ENCODE results near the gene CEP112. TPM values are rescaled to one million over a fixed set of nuclear protein-coding genes. Genes with fewer than 3 reads are reported as not detected.

Gene CEP112
- total RNA-seq, 1 donor from 2014 or later: 21.8 TPM

- Mint-ChIP-seq H3K4me1 (ENCODE audit: low read depth) (peaks cover 16% of the 10 kb centered on the region), H3K27ac (ENCODE audit: unreplicated experiment) (no peak overlapping the region), H3K27me3 (ENCODE audit: low read depth) (no peaks in the 10 kb centered on the region), H3K36me3 (ENCODE audit: low read depth) (peaks cover 7% of the 10 kb centered on the region), H3K9me3 (ENCODE audit: low read depth) (peaks cover 11% of the 10 kb centered on the region), H3K4me3 (ENCODE audit: unreplicated experiment) (no peak overlapping the region)
- DNase-seq (ENCODE audit: low spot score): no peak
- no peak for TF ChIP-seq CTCF (IDR thresholded peaks at IDR 0.05)
Measured at GRCh38 chr17:65727832-65728231, 464.1 kb downstream of the CEP112 start.

GRCh38 chr17:65727246-65727645, 464.7 kb downstream of the CEP112 start:
- peaks cover 17% of the 10 kb centered on the region for H3K4me1 Mint-ChIP-seq (ENCODE audit: low read depth)
- TF ChIP-seq CTCF (IDR thresholded peaks at IDR 0.05): no peak
- H3K27ac Mint-ChIP-seq (ENCODE audit: unreplicated experiment): no peak overlapping the region
- H3K4me3 Mint-ChIP-seq (ENCODE audit: unreplicated experiment): no peak overlapping the region
- DNase-seq (ENCODE audit: low spot score): no peak
- H3K36me3 Mint-ChIP-seq (ENCODE audit: low read depth): peaks cover 7% of the 10 kb centered on the region
- no peaks in the 10 kb centered on the region for H3K27me3 Mint-ChIP-seq (ENCODE audit: low read depth)
- peaks cover 11% of the 10 kb centered on the region for H3K9me3 Mint-ChIP-seq (ENCODE audit: low read depth)

- no peak for DNase-seq (ENCODE audit: low spot score)
- Mint-ChIP-seq H3K27ac (ENCODE audit: unreplicated experiment) (no peak overlapping the region), H3K4me1 (ENCODE audit: low read depth) (peaks cover 13% of the 10 kb centered on the region), H3K27me3 (ENCODE audit: low read depth) (no peaks in the 10 kb centered on the region), H3K9me3 (ENCODE audit: low read depth) (peaks cover 4% of the 10 kb centered on the region), H3K4me3 (ENCODE audit: unreplicated experiment) (no peak overlapping the region), H3K36me3 (ENCODE audit: low read depth) (peaks cover 3% of the 10 kb centered on the region)
- no peak for TF ChIP-seq CTCF (IDR thresholded peaks at IDR 0.05)
Measured at GRCh38 chr17:65723431-65724151, 468.3 kb downstream of the CEP112 start.

- H3K4me3 Mint-ChIP-seq (ENCODE audit: unreplicated experiment): no peak overlapping the region
- peaks cover 3% of the 10 kb centered on the region for H3K36me3 Mint-ChIP-seq (ENCODE audit: low read depth)
- no peaks in the 10 kb centered on the region for H3K9me3 Mint-ChIP-seq (ENCODE audit: low read depth)
- DNase-seq (ENCODE audit: low spot score): no peak
- no peak for TF ChIP-seq CTCF (IDR thresholded peaks at IDR 0.05)
- peaks cover 8% of the 10 kb centered on the region for H3K4me1 Mint-ChIP-seq (ENCODE audit: low read depth)
- no peaks in the 10 kb centered on the region for H3K27me3 Mint-ChIP-seq (ENCODE audit: low read depth)
- no peak overlapping the region for H3K27ac Mint-ChIP-seq (ENCODE audit: unreplicated experiment)
Measured at GRCh38 chr17:65718601-65719000, 473.3 kb downstream of the CEP112 start.

GRCh38 chr17:65712383-65713267, 479.3 kb downstream of the CEP112 start:
- H3K9me3 Mint-ChIP-seq (ENCODE audit: low read depth): no peaks in the 10 kb centered on the region
- H3K4me1 Mint-ChIP-seq (ENCODE audit: low read depth): peaks cover 4% of the 10 kb centered on the region
- H3K27me3 Mint-ChIP-seq (ENCODE audit: low read depth): no peaks in the 10 kb centered on the region
- no peak for DNase-seq (ENCODE audit: low spot score)
- TF ChIP-seq CTCF (IDR thresholded peaks at IDR 0.05): no peak
- peaks cover 3% of the 10 kb centered on the region for H3K36me3 Mint-ChIP-seq (ENCODE audit: low read depth)
- H3K27ac Mint-ChIP-seq (ENCODE audit: unreplicated experiment): no peak overlapping the region
- no peak overlapping the region for H3K4me3 Mint-ChIP-seq (ENCODE audit: unreplicated experiment)
